ENCODE results near the gene AGPS.

The AGPS gene

GRCh38 chr2:177530561-177530960, 138.0 kb downstream of the AGPS start:
- no peak overlapping the region for H3K27ac ChIP-seq (replicated peaks)
- H3K27me3 ChIP-seq (ENCODE audit: insufficient read depth, poor library complexity, severe bottlenecking): no peaks in the 10 kb centered on the region
- TF ChIP-seq, protein P1, sequence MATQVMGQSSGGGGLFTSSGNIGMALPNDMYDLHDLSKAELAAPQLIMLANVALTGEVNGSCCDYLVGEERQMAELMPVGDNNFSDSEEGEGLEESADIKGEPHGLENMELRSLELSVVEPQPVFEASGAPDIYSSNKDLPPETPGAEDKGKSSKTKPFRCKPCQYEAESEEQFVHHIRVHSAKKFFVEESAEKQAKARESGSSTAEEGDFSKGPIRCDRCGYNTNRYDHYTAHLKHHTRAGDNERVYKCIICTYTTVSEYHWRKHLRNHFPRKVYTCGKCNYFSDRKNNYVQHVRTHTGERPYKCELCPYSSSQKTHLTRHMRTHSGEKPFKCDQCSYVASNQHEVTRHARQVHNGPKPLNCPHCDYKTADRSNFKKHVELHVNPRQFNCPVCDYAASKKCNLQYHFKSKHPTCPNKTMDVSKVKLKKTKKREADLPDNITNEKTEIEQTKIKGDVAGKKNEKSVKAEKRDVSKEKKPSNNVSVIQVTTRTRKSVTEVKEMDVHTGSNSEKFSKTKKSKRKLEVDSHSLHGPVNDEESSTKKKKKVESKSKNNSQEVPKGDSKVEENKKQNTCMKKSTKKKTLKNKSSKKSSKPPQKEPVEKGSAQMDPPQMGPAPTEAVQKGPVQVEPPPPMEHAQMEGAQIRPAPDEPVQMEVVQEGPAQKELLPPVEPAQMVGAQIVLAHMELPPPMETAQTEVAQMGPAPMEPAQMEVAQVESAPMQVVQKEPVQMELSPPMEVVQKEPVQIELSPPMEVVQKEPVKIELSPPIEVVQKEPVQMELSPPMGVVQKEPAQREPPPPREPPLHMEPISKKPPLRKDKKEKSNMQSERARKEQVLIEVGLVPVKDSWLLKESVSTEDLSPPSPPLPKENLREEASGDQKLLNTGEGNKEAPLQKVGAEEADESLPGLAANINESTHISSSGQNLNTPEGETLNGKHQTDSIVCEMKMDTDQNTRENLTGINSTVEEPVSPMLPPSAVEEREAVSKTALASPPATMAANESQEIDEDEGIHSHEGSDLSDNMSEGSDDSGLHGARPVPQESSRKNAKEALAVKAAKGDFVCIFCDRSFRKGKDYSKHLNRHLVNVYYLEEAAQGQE (IDR thresholded peaks at IDR 0.05; ENCODE audit: insufficient replicate concordance, low read depth): no peak
- TF ChIP-seq SPI1 (IDR thresholded peaks at IDR 0.05; ENCODE audit: borderline replicate concordance, low read depth) (no peak), POLR2AphosphoS5 (IDR thresholded peaks at IDR 0.05; ENCODE audit: low read depth) (no peak), GABPA (IDR thresholded peaks at IDR 0.05; ENCODE audit: low read depth) (no peak)
- TF ChIP-seq, protein P2, sequence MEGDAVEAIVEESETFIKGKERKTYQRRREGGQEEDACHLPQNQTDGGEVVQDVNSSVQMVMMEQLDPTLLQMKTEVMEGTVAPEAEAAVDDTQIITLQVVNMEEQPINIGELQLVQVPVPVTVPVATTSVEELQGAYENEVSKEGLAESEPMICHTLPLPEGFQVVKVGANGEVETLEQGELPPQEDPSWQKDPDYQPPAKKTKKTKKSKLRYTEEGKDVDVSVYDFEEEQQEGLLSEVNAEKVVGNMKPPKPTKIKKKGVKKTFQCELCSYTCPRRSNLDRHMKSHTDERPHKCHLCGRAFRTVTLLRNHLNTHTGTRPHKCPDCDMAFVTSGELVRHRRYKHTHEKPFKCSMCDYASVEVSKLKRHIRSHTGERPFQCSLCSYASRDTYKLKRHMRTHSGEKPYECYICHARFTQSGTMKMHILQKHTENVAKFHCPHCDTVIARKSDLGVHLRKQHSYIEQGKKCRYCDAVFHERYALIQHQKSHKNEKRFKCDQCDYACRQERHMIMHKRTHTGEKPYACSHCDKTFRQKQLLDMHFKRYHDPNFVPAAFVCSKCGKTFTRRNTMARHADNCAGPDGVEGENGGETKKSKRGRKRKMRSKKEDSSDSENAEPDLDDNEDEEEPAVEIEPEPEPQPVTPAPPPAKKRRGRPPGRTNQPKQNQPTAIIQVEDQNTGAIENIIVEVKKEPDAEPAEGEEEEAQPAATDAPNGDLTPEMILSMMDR (IDR thresholded peaks at IDR 0.05; ENCODE audit: insufficient read depth, low read length): no peak
- H3K4me3 ChIP-seq (replicated peaks; ENCODE audit: insufficient read depth, low read length): no peak overlapping the region
- DNase-seq (ENCODE audit: low read depth in 1 of 2, low spot score in 1 of 2): no peak

DNA sequence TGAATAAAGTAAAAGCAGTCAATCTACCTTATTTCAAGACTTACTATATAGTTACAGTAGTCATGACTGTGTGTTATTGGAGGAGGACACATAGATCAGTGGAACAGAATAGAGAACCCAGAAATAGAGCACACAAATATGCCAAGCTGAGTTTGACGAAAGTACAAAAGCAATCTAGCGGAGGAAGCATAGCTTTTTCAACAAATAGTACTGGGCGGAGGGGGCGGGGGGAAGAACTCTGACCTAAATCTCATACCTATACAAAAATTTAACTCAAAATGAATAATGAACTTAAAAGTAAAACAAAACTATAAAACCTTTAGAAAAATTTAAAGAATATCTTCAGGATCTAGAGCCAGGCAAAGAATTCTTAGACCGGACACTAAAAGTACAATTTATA, 139.1 kb downstream of the AGPS start:
- no peak for TF ChIP-seq SPI1 (IDR thresholded peaks at IDR 0.05; ENCODE audit: borderline replicate concordance, low read depth)
- no peak for TF ChIP-seq GABPA (IDR thresholded peaks at IDR 0.05; ENCODE audit: low read depth)
- TF ChIP-seq, protein P1 (IDR thresholded peaks at IDR 0.05; ENCODE audit: insufficient replicate concordance, low read depth): no peak
- TF ChIP-seq, protein P2 (IDR thresholded peaks at IDR 0.05; ENCODE audit: insufficient read depth, low read length): no peak
- TF ChIP-seq POLR2AphosphoS5 (IDR thresholded peaks at IDR 0.05; ENCODE audit: low read depth): no peak
- H3K27ac ChIP-seq (replicated peaks): no peak overlapping the region
- no peak for DNase-seq (ENCODE audit: low read depth in 1 of 2, low spot score in 1 of 2)
- no peak overlapping the region for H3K4me3 ChIP-seq (replicated peaks; ENCODE audit: insufficient read depth, low read length)
- H3K27me3 ChIP-seq (ENCODE audit: insufficient read depth, poor library complexity, severe bottlenecking): no peaks in the 10 kb centered on the region

GRCh38 chr2:177532567-177532966, 140.0 kb downstream of the AGPS start:
- TF ChIP-seq POLR2AphosphoS5 (IDR thresholded peaks at IDR 0.05; ENCODE audit: low read depth) (no peak), GABPA (IDR thresholded peaks at IDR 0.05; ENCODE audit: low read depth) (no peak), SPI1 (IDR thresholded peaks at IDR 0.05; ENCODE audit: borderline replicate concordance, low read depth) (no peak)
- TF ChIP-seq, protein P2 (IDR thresholded peaks at IDR 0.05; ENCODE audit: insufficient read depth, low read length): no peak
- TF ChIP-seq, protein P1 (IDR thresholded peaks at IDR 0.05; ENCODE audit: insufficient replicate concordance, low read depth): no peak
- H3K4me3 ChIP-seq (replicated peaks; ENCODE audit: insufficient read depth, low read length): no peak overlapping the region
- H3K27me3 ChIP-seq (ENCODE audit: insufficient read depth, poor library complexity, severe bottlenecking): no peaks in the 10 kb centered on the region
- no peak overlapping the region for H3K27ac ChIP-seq (replicated peaks)
- no peak for DNase-seq (ENCODE audit: low read depth in 1 of 2, low spot score in 1 of 2)
